ENCODE measurements around the gene AP3D1.
"Not testable (repeated sequence)": the region's sequence is repeated elsewhere in the genome, so short reads cannot be mapped to it uniquely, and the experiment has no call there.

The AP3D1 gene

DNA sequence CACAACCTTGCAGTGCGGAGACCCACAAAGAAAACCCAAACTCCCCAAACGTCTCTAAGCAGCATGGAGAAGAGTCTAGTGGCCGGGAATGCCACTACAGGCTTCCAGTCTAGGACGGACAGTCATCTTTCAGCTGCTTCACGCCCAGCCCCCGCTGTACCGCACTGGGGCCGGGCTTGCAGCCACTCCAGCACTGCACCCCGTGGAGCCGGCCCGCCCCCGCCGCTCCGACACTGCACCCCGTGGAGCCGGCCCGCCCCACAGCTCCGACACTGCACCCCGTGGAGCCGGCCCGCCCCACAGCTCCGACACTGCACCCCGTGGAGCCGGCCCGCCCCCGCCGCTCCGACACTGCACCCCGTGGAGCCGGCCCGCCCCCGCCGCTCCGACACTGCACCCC, 23.1 kb downstream of the AP3D1 start:
- H3K36me3 Mint-ChIP-seq, result peaks cover 83% of the 10 kb centered on the region
- ATAC-seq; H3K4me3 Mint-ChIP-seq; DNase-seq (ENCODE audit: low spot score in 2 of 2); H3K9me3 Mint-ChIP-seq; H3K4me1 Mint-ChIP-seq; H3K27ac Mint-ChIP-seq: not testable (repeated sequence)

DNA sequence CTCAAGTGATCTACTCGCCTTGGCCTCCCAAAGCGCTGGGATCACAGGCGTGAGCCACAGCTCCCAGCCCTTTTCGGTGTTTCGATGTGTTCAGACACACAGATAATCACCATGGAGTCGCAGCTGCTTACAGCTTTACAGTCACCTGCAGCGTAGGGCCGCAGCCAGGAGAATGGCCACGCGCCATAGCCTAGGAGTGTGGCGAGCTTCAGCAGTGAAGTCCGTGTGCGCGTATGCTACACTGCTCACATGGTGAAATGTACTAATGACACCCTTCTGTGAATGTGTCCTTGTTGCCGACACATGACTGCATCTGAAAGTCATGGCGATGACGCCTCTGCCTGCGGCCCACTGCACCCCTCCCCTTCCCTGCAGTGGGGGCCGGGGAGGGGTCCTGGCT, 23.6 kb downstream of the AP3D1 start:
- H3K4me3 Mint-ChIP-seq, result no peak overlapping the region
- no peak for ATAC-seq
- H3K27ac Mint-ChIP-seq, result no peak overlapping the region
- no peaks in the 10 kb centered on the region for H3K9me3 Mint-ChIP-seq
- no peak for DNase-seq (ENCODE audit: low spot score in 2 of 2)
- H3K36me3 Mint-ChIP-seq, result peaks cover 83% of the 10 kb centered on the region
- H3K4me1 Mint-ChIP-seq, result no peaks in the 10 kb centered on the region

DNA sequence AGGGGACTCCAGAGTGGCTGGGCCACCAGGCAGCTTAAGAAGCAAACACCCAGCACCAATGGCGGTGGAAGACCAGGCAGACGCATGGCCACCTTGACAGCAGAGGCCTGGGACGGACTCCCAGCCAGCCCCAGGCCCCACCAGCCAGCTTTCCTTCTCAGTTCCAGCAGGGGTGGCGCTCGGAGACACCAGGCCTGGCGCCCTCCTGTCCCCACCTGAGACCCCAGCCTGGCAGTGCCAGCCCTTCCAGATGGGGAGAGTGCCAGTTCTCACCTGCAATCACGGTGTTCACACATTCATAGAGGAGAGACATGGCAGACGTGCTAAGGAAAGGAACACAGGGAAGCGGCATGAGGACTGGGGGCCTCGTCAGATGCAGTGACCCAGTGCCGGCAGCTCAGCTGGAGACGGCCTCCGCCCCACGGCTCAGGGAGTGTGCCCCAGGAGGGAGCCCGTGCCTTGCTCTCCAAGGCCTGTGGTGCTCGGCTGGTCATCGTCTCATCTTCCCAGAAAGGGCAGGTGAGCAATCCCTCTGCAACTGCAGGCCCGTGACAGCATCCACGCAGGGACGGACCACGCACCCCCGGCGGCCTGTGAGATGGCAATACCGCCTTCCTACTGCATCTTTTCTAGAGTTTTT, 24.4 kb downstream of the AP3D1 start:
- no peaks in the 10 kb centered on the region for H3K4me1 Mint-ChIP-seq
- ATAC-seq (no peak), DNase-seq (ENCODE audit: low spot score in 2 of 2) (no peak)
- H3K27ac Mint-ChIP-seq, result no peak overlapping the region
- peaks cover 83% of the 10 kb centered on the region for H3K36me3 Mint-ChIP-seq
- H3K4me3 Mint-ChIP-seq, result no peak overlapping the region
- H3K9me3 Mint-ChIP-seq, result no peaks in the 10 kb centered on the region

DNA sequence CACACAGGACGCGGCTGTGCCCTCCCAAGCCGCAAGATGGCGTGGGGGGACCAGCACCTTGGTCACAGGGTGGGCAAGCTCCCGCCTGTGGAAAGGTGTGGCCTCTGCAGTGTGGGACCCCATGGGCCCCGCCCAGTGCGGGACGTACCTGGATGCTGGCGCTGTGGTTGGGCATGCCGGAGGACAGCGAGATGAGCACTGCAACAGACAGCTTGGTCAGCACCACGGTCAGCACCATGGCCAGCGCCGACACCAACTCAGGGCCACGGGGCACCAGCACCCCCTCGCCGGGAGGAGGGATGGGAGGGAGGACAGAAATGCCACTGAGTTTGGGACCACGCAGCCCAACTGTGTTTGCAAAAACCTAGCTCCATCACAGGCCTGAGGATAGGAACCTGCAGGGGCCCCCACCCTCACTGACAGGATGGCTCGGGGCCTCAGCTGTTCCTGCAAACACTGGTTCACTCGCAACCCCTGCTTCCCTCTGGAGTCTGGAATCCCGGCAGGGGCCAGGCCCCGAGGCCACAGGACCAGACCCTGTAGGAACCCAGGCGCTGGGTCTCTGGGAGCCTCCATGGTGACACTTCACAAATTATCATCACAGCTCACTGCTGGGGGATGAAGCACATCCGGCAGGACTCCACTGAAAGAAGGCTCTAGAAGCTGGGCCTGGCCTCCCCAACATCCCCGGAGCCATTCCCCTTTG, 27.5 kb downstream of the AP3D1 start:
- no peaks in the 10 kb centered on the region for H3K4me1 Mint-ChIP-seq
- no peaks in the 10 kb centered on the region for H3K9me3 Mint-ChIP-seq
- no peak overlapping the region for H3K27ac Mint-ChIP-seq
- H3K4me3 Mint-ChIP-seq, result no peak overlapping the region
- ATAC-seq, result no peak
- no peak for DNase-seq (ENCODE audit: low spot score in 2 of 2)
- H3K36me3 Mint-ChIP-seq, result peaks cover 91% of the 10 kb centered on the region

- ATAC-seq, result no peak
- H3K36me3 Mint-ChIP-seq, result peaks cover 97% of the 10 kb centered on the region
- DNase-seq (ENCODE audit: low spot score in 2 of 2), result no peak
- no peaks in the 10 kb centered on the region for H3K4me1 Mint-ChIP-seq
- H3K27ac Mint-ChIP-seq, result no peak overlapping the region
- H3K4me3 Mint-ChIP-seq, result no peak overlapping the region
- no peaks in the 10 kb centered on the region for H3K9me3 Mint-ChIP-seq
Observed at GRCh38 chr19:2122982-2123381, 28.4 kb downstream of the AP3D1 start.

- Mint-ChIP-seq H3K4me3 (no peak overlapping the region), H3K9me3 (no peaks in the 10 kb centered on the region), H3K4me1 (no peaks in the 10 kb centered on the region), H3K27ac (no peak overlapping the region), H3K36me3 (peaks cover 97% of the 10 kb centered on the region)
- no peak for DNase-seq (ENCODE audit: low spot score in 2 of 2)
- no peak for ATAC-seq
Observed at GRCh38 chr19:2122251-2122650, 29.1 kb downstream of the AP3D1 start.

DNA sequence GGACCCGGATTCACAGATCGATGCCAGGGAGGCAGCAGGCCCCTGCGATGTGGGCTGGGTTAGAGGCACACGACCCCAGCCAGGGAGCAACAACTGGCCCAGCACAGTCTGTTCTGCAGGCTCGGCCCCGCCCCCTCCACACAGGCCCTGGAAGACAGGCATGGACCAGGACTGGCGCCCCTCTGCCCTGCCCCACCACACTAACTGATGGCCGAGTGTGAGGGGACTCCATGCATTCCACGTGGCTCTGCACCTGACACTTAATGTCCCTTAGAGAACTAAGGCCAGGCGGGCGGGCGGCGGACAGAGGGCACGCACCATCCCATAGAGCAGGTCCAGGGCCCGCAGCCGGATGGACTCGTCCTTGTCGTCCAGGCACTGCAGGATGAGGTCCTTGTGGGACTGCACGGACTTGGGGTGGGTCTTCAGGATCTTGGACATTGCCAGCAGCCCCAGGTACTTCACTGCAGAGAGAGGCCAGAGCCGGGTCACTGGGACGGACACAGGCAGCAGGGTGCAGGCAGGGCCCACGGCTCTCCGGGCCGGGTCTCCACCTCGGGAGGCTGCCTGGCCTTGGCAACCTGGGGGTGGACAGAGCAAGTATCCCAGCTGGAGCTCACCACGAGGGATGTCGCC, 29.8 kb downstream of the AP3D1 start:
- DNase-seq (ENCODE audit: low spot score in 2 of 2) (no peak), ATAC-seq (no peak)
- no peaks in the 10 kb centered on the region for H3K4me1 Mint-ChIP-seq
- peaks cover 97% of the 10 kb centered on the region for H3K36me3 Mint-ChIP-seq
- no peak overlapping the region for H3K4me3 Mint-ChIP-seq
- no peaks in the 10 kb centered on the region for H3K9me3 Mint-ChIP-seq
- no peak overlapping the region for H3K27ac Mint-ChIP-seq

GRCh38 chr19:2120821-2121220, 30.5 kb downstream of the AP3D1 start:
- peaks cover 97% of the 10 kb centered on the region for H3K36me3 Mint-ChIP-seq
- H3K27ac Mint-ChIP-seq, result no peak overlapping the region
- no peaks in the 10 kb centered on the region for H3K9me3 Mint-ChIP-seq
- ATAC-seq (no peak), DNase-seq (ENCODE audit: low spot score in 2 of 2) (no peak)
- H3K4me3 Mint-ChIP-seq, result no peak overlapping the region
- H3K4me1 Mint-ChIP-seq, result no peaks in the 10 kb centered on the region

DNA sequence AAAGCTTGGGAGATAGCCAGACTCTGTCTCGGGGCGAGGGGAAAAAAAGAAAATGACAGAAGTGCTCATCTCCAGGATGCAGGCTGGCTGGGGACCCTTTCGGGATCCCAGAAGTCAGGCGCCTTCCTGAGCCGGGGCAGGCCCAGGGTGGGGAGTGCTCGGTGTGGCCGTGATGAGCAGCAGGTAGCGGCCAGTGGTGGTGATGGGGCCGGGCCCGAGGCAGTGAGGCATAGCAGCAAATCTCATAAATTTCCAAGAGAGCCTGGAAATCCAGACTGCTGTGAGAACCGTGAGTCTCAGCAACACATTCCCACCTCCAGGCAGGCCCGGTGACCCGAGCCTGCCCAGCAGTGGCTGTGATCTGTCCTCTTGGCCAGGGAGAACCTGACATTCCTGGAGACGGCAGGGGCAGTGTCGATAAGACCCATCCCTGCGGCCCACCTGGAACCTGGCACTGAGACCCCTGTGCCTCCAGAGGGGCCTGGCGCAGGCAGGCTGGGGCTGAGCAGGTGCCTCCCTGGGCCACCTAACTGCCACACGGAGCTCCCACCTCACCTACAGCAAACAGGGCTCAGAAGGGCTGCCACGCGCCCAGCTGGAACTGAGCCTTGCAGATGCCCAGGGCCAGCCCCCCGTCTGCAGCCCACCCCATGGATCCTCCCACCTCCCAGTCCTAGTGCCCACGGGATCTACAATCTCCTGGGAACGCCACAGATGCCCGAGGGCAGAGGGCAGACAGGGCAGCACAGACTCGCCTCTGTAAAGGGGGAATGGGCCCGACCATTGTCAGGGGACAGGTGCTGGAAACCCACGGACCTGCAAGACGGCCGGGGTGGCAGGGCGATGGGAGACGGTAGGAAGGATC, 31.2 kb downstream of the AP3D1 start:
- Mint-ChIP-seq H3K9me3 (no peaks in the 10 kb centered on the region), H3K4me3 (no peak overlapping the region), H3K27ac (no peak overlapping the region), H3K36me3 (peaks cover 97% of the 10 kb centered on the region), H3K4me1 (no peaks in the 10 kb centered on the region)
- DNase-seq (ENCODE audit: low spot score in 2 of 2) (no peak), ATAC-seq (no peak)

DNA sequence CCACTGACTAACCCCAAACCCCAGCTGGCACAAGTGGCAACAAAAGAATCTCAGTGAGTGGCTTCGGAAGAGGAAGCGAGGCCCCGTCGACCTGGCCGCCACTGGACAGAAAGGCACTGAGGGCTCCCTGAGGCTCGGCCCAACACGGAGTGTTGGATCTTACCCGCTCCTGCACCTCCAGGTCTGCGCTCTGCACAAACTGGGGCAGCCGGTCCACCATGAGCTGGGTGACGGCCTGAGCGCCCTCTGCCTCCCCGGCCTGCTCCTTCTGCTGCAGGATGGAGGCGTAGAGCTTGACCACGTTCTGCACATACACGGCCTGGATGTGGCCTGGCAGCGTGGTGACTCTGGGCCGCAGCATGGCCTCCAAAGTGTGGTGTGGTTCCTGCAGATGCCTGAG, 32.9 kb downstream of the AP3D1 start:
- no peaks in the 10 kb centered on the region for H3K9me3 Mint-ChIP-seq
- peak overlapping the region; percentile 38 for H3K27ac Mint-ChIP-seq
- peaks cover 98% of the 10 kb centered on the region for H3K36me3 Mint-ChIP-seq
- ATAC-seq (no peak), DNase-seq (ENCODE audit: low spot score in 2 of 2) (no peak)
- H3K4me3 Mint-ChIP-seq, result no peak overlapping the region
- peaks cover 7% of the 10 kb centered on the region for H3K4me1 Mint-ChIP-seq

GRCh38 chr19:2117215-2117960, 34.0 kb downstream of the AP3D1 start:
- peak overlapping the region; percentile 38 for H3K27ac Mint-ChIP-seq
- DNase-seq (ENCODE audit: low spot score in 2 of 2) (no peak), ATAC-seq (no peak)
- H3K4me1 Mint-ChIP-seq, result peaks cover 7% of the 10 kb centered on the region
- no peaks in the 10 kb centered on the region for H3K9me3 Mint-ChIP-seq
- no peak overlapping the region for H3K4me3 Mint-ChIP-seq
- peaks cover 98% of the 10 kb centered on the region for H3K36me3 Mint-ChIP-seq

DNA sequence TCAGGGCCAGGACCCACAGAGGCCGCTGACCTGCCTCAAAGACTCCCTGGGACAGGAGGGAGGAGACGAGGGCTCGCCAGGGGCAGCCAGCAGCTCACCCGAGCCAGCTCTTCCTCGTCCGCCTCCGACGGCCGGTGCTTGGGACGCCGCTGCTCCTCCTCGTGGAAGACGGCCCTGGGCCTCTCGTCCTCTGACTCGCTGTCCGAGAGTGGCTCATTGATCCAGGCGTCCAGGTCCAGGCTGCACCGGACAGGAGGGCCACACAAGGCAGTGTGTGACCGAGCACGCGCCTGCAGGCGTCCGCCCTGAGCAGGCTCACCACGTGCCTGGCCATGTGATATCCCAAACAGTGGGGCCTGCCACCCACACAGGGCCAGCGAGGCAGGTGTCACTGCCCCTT, 34.9 kb downstream of the AP3D1 start:
- Mint-ChIP-seq H3K4me3 (no peak overlapping the region), H3K9me3 (no peaks in the 10 kb centered on the region), H3K36me3 (peaks cover 100% of the 10 kb centered on the region), H3K4me1 (peaks cover 7% of the 10 kb centered on the region), H3K27ac (no peak overlapping the region)
- DNase-seq (ENCODE audit: low spot score in 2 of 2) (no peak), ATAC-seq (no peak)

GRCh38 chr19:2115911-2116426, 35.4 kb downstream of the AP3D1 start:
- H3K36me3 Mint-ChIP-seq, result peaks cover 99% of the 10 kb centered on the region

DNA sequence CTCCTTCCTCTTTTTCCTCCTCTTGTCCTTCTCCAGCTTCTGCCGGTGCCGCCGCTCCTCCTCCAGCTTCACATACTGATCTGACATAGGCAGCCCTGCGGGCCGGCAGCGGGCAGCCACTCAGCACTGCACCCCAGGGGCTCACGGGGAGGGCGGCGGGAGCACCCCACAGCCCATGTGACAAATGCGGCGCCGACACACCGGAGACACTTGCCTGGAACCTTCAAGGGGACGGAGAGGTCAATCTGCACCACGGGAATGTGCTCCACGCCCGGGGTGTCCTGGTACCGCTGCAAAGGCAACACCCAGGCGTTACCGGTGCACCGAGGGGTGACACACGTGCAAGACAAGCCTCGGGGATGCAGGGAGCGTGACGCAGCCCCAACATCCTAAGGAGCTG, 36.0 kb downstream of the AP3D1 start:
- H3K9me3 Mint-ChIP-seq, result no peaks in the 10 kb centered on the region
- no peak overlapping the region for H3K4me3 Mint-ChIP-seq
- peaks cover 7% of the 10 kb centered on the region for H3K4me1 Mint-ChIP-seq
- no peak for DNase-seq (ENCODE audit: low spot score in 2 of 2)
- H3K36me3 Mint-ChIP-seq, result peaks cover 99% of the 10 kb centered on the region
- peak overlapping the region; percentile 92 for H3K27ac Mint-ChIP-seq
- no peak for ATAC-seq

More at GRCh38 chr19:2115911-2116426, 35.4 kb downstream of the AP3D1 start:
- H3K4me3 Mint-ChIP-seq, result no peak overlapping the region
- no peak for DNase-seq (ENCODE audit: low spot score in 2 of 2)
- peaks cover 7% of the 10 kb centered on the region for H3K4me1 Mint-ChIP-seq
- peak overlapping the region; percentile 92 for H3K27ac Mint-ChIP-seq
- no peaks in the 10 kb centered on the region for H3K9me3 Mint-ChIP-seq
- no peak for ATAC-seq
